SK-N-SH (cell line): ENCODE data around the gene EFCAB11. TPM values are rescaled to one million over a fixed set of nuclear protein-coding genes. Genes with fewer than 3 reads are reported as not detected.

Experiments
- CTCF ChIA-PET: fragments of 300-600, 350-600 bp; formaldehyde crosslinking; extraction: SDS; loops from one replicate; lab custom pipeline; 2021; lab: Yijun Ruan, JAX
- POLR2A ChIA-PET: fragments of 350-600 bp; sonication (Branson Sonifier 250); formaldehyde crosslinking; extraction: SDS; loops from one replicate; lab custom pipeline; 2020; ENCODE audit warnings: antibody characterized with exemption, inconsistent platforms; lab: Yijun Ruan, JAX
- DNase-seq: peaks from one replicate; pipeline ENCODE4 v3.0.0; 2012
- H2AFZ ChIP-seq: fragments of 200-600 bp; sonication (generic); 2 replicates; pipeline ENCODE4 v1.8.1; 2016; ENCODE audit warnings: antibody characterized with exemption, mild to moderate bottlenecking, low read depth
- H3F3A ChIP-seq: fragments of 200-600 bp; sonication (generic); replicated peaks from 2 replicates; pipeline ENCODE3; 2016; ENCODE audit warnings: antibody characterized with exemption, mild to moderate bottlenecking; ENCODE audit not compliant: insufficient read depth
- H3K27ac ChIP-seq, 2 experiments: fragments of 200-500 bp in 1 of 2; fragments of 200-600 bp in 1 of 2; sonication (Bioruptor generic) in 1 of 2; sonication (generic), shearing (Covaris generic) in 1 of 2; 2 replicates each; pipeline versions ENCODE4 v1.5.1 to v1.6.1; 2014 to 2016; ENCODE audit warnings: low read depth in 2 of 2, inconsistent platforms in 1 of 2, low read length in 1 of 2, mild to moderate bottlenecking in 1 of 2, mixed read lengths in 1 of 2
- H3K27me3 ChIP-seq: fragments of 200-600 bp; sonication (generic), shearing (Covaris generic); 2 replicates; pipeline ENCODE4 v1.6.1; 2016; ENCODE audit warnings: mixed run types; ENCODE audit not compliant: insufficient read depth
- H3K36me3 ChIP-seq, 2 experiments: fragments of 200-500 bp in 1 of 2; fragments of 200-600 bp in 1 of 2; sonication (Bioruptor generic) in 1 of 2; sonication (generic) in 1 of 2; replicated peaks in 1 of 2; 2 replicates each; pipeline versions ENCODE3 to v1.5.1; 2014 to 2016; ENCODE audit warnings: low read length in 1 of 2, mild to moderate bottlenecking in 1 of 2; ENCODE audit not compliant: insufficient read depth in 2 of 2, control insufficient read depth in 1 of 2
- H3K4me1 ChIP-seq, 2 experiments: fragments of 200-500 bp in 1 of 2; fragments of 200-600 bp in 1 of 2; sonication (Bioruptor generic) in 1 of 2; sonication (generic), shearing (Covaris generic) in 1 of 2; 2 replicates each; pipeline versions ENCODE4 v1.5.1 to v1.6.1; 2014 to 2016; ENCODE audit warnings: low read depth in 1 of 2, low read length in 1 of 2, mixed run types in 1 of 2; ENCODE audit not compliant: insufficient read depth in 2 of 2, control insufficient read depth in 1 of 2
- H3K4me2 ChIP-seq: fragments of 200-600 bp; sonication (generic), shearing (Covaris generic); 2 replicates; pipeline ENCODE4 v1.6.1; 2017; ENCODE audit warnings: mixed run types
- H3K4me3 ChIP-seq, 2 experiments: fragments of 200-500 bp in 1 of 2; fragments of 200-600 bp in 1 of 2; sonication (Bioruptor generic) in 1 of 2; sonication (generic), shearing (Covaris generic) in 1 of 2; 2 replicates each; pipeline versions ENCODE4 v1.5.1 to v1.8.1; 2014 to 2016; ENCODE audit warnings: low read depth in 2 of 2, inconsistent platforms in 1 of 2, low read length in 1 of 2, mild to moderate bottlenecking in 1 of 2, mixed read lengths in 1 of 2, moderate library complexity in 1 of 2
- H3K79me2 ChIP-seq: fragments of 200-600 bp; sonication (generic); 2 replicates; pipeline ENCODE4 v1.8.1; 2017; ENCODE audit warnings: mild to moderate bottlenecking; ENCODE audit not compliant: insufficient read depth
- H3K9ac ChIP-seq: fragments of 200-600 bp; sonication (generic); 2 replicates; pipeline ENCODE4 v1.6.1; 2017; ENCODE audit warnings: mixed run types
- H3K9me2 ChIP-seq: fragments of 200-600 bp; sonication (generic); 2 replicates; pipeline ENCODE4 v1.6.1; 2017; ENCODE audit warnings: mixed run types
- H3K9me3 ChIP-seq: fragments of 200-600 bp; sonication (generic); 2 replicates; pipeline ENCODE4 v1.6.1; 2017; ENCODE audit warnings: mixed run types, mild to moderate bottlenecking, moderate library complexity
- H4K20me1 ChIP-seq: fragments of 200-600 bp; sonication (generic); 2 replicates; pipeline ENCODE4 v1.6.1; 2017; ENCODE audit warnings: mild to moderate bottlenecking, mixed run types; ENCODE audit not compliant: insufficient read depth
- ELF1 ChIP-seq: IDR thresholded peaks from 2 replicates; pipeline ENCODE4 v1.4.0; 2012
- EP300 ChIP-seq, 2 experiments: IDR thresholded peaks; 2 replicates each; pipeline versions ENCODE4 v1.4.0 to v1.6.1; 2012; ENCODE audit warnings: borderline replicate concordance in 1 of 2, low read depth in 1 of 2, low read length in 1 of 2
- EZH2phosphoT487 ChIP-seq: fragments of 200-600 bp; sonication (generic); IDR thresholded peaks from 2 replicates; pipeline ENCODE4 v1.6.1; 2017; ENCODE audit warnings: low read depth, mixed run types, mild to moderate bottlenecking, antibody characterized with exemption, moderate library complexity, borderline replicate concordance
- FOXM1 ChIP-seq: IDR thresholded peaks from 2 replicates; pipeline ENCODE4 v1.4.0; 2012; ENCODE audit warnings: low read depth, mild to moderate bottlenecking
- JUND ChIP-seq: IDR thresholded peaks from 2 replicates; pipeline ENCODE4 v1.4.0; 2012
- MEF2A ChIP-seq: IDR thresholded peaks from 2 replicates; pipeline ENCODE4 v1.4.0; 2012; ENCODE audit warnings: low read depth, borderline replicate concordance
- MXI1 ChIP-seq: IDR thresholded peaks from 2 replicates; pipeline ENCODE4 v1.6.1; 2012; ENCODE audit warnings: mild to moderate bottlenecking, low read depth, low read length, improper control_type of control experiment
- NRF1 ChIP-seq: IDR thresholded peaks from 2 replicates; pipeline ENCODE4 v1.6.1; 2012; ENCODE audit warnings: low read depth, mild to moderate bottlenecking, low read length
- POLR2AphosphoS5 ChIP-seq: IDR thresholded peaks from 2 replicates; pipeline ENCODE4 v1.6.1; 2012; ENCODE audit warnings: low read depth, low read length
- RAD21 ChIP-seq: IDR thresholded peaks from 2 replicates; pipeline ENCODE4 v1.6.1; 2012; ENCODE audit warnings: mild to moderate bottlenecking, low read length
- RCOR1 ChIP-seq: fragments of 150-350 bp; IDR thresholded peaks from 2 replicates; pipeline ENCODE4 v1.6.1; 2017; ENCODE audit warnings: antibody characterized with exemption, low read length
- RXRA ChIP-seq: IDR thresholded peaks from 2 replicates; pipeline ENCODE4 v1.4.0; 2012; ENCODE audit warnings: low read depth, mild to moderate bottlenecking, borderline replicate concordance
- SMC3 ChIP-seq: IDR thresholded peaks from 2 replicates; pipeline ENCODE4 v1.6.1; 2012; ENCODE audit warnings: low read depth, low read length, improper control_type of control experiment
- TAF1 ChIP-seq: IDR thresholded peaks from 2 replicates; pipeline ENCODE4 v1.6.1; 2012; ENCODE audit warnings: low read depth, mild to moderate bottlenecking, low read length, moderate library complexity, borderline replicate concordance
- TEAD4 ChIP-seq: IDR thresholded peaks from 2 replicates; pipeline ENCODE4 v1.4.0; 2012; ENCODE audit warnings: mild to moderate bottlenecking, borderline replicate concordance; ENCODE audit not compliant: insufficient read depth
- YY1 ChIP-seq: IDR thresholded peaks from 2 replicates; pipeline ENCODE4 v1.4.0; 2012; ENCODE audit warnings: low read depth, mild to moderate bottlenecking
- WGBS: methylation state at CpG from one replicate; pipeline ENCODE4 v1.1.6; 2017; ENCODE audit warnings: low lambda C conversion rate; 5-methylcytosine and 5-hydroxymethylcytosine counted together
- polyA plus RNA-seq, 3 experiments: library from polyadenylated mRNA; depleted of rRNA; stranded (reverse); fragments of >200 nt; gene quantifications; 2 replicates each; pipeline ENCODE4 v1.2.3, GENCODE V29; 2012
- TF ChIP-seq, protein P1 (sequence below): IDR thresholded peaks from 2 replicates; pipeline ENCODE4 v1.6.1; 2012; ENCODE audit warnings: mild to moderate bottlenecking, low read depth, low read length, moderate library complexity
- TF ChIP-seq, protein P2 (sequence below): IDR thresholded peaks from 2 replicates; pipeline ENCODE4; 2012
- TF ChIP-seq, protein P3 (sequence below): fragments of 200-600 bp; sonication (generic); IDR thresholded peaks from 2 replicates; pipeline ENCODE4 v1.6.1; 2017; ENCODE audit warnings: antibody characterized with exemption, mild to moderate bottlenecking, moderate library complexity
- TF ChIP-seq, protein P4 (sequence below): fragments of 150-350 bp; IDR thresholded peaks from 2 replicates; pipeline ENCODE4 v1.6.1; 2017; ENCODE audit warnings: antibody characterized with exemption, low read length, low read depth, borderline replicate concordance
- TF ChIP-seq, protein P5 (sequence below): IDR thresholded peaks from 2 replicates; pipeline ENCODE4 v1.4.0; 2012; ENCODE audit warnings: low read depth

The EFCAB11 gene
- polyA plus RNA-seq, 1 of the 3 experiments (the other 2 are of a cell fraction), result 3.9 TPM

DNA sequence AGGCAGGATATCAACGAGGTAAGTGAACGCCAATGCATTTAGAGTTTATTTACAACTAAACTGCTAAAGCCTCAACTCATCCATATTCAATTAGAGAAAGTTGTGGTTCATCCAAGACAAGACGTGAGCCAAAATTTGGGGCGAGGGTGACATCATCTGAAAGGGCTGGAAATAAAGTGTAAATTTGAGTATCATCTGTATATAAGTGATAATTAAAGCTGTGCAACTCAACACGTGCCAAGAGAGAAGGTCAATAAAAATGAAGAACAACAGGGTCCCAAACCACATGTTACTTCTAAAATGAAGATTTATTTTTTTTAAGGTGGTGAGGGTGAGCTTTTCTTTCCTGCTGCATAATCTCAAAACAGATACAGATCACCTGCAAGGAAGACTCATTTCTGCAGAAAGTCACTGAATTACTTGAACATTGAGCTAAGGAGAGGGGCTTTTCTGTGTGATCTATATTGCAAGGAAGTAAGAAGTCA lies 203.6 kb downstream of the EFCAB11 start (continued):
- TF ChIP-seq, protein P1, sequence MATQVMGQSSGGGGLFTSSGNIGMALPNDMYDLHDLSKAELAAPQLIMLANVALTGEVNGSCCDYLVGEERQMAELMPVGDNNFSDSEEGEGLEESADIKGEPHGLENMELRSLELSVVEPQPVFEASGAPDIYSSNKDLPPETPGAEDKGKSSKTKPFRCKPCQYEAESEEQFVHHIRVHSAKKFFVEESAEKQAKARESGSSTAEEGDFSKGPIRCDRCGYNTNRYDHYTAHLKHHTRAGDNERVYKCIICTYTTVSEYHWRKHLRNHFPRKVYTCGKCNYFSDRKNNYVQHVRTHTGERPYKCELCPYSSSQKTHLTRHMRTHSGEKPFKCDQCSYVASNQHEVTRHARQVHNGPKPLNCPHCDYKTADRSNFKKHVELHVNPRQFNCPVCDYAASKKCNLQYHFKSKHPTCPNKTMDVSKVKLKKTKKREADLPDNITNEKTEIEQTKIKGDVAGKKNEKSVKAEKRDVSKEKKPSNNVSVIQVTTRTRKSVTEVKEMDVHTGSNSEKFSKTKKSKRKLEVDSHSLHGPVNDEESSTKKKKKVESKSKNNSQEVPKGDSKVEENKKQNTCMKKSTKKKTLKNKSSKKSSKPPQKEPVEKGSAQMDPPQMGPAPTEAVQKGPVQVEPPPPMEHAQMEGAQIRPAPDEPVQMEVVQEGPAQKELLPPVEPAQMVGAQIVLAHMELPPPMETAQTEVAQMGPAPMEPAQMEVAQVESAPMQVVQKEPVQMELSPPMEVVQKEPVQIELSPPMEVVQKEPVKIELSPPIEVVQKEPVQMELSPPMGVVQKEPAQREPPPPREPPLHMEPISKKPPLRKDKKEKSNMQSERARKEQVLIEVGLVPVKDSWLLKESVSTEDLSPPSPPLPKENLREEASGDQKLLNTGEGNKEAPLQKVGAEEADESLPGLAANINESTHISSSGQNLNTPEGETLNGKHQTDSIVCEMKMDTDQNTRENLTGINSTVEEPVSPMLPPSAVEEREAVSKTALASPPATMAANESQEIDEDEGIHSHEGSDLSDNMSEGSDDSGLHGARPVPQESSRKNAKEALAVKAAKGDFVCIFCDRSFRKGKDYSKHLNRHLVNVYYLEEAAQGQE, result no peak
- TF ChIP-seq, protein P2, sequence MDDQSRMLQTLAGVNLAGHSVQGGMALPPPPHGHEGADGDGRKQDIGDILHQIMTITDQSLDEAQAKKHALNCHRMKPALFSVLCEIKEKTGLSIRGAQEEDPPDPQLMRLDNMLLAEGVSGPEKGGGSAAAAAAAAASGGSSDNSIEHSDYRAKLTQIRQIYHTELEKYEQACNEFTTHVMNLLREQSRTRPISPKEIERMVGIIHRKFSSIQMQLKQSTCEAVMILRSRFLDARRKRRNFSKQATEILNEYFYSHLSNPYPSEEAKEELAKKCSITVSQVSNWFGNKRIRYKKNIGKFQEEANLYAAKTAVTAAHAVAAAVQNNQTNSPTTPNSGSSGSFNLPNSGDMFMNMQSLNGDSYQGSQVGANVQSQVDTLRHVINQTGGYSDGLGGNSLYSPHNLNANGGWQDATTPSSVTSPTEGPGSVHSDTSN, result no peak
- TF ChIP-seq TEAD4, result no peak
- no peak for TF ChIP-seq FOXM1
- TF ChIP-seq, protein P3, sequence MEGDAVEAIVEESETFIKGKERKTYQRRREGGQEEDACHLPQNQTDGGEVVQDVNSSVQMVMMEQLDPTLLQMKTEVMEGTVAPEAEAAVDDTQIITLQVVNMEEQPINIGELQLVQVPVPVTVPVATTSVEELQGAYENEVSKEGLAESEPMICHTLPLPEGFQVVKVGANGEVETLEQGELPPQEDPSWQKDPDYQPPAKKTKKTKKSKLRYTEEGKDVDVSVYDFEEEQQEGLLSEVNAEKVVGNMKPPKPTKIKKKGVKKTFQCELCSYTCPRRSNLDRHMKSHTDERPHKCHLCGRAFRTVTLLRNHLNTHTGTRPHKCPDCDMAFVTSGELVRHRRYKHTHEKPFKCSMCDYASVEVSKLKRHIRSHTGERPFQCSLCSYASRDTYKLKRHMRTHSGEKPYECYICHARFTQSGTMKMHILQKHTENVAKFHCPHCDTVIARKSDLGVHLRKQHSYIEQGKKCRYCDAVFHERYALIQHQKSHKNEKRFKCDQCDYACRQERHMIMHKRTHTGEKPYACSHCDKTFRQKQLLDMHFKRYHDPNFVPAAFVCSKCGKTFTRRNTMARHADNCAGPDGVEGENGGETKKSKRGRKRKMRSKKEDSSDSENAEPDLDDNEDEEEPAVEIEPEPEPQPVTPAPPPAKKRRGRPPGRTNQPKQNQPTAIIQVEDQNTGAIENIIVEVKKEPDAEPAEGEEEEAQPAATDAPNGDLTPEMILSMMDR, result no peak

DNA sequence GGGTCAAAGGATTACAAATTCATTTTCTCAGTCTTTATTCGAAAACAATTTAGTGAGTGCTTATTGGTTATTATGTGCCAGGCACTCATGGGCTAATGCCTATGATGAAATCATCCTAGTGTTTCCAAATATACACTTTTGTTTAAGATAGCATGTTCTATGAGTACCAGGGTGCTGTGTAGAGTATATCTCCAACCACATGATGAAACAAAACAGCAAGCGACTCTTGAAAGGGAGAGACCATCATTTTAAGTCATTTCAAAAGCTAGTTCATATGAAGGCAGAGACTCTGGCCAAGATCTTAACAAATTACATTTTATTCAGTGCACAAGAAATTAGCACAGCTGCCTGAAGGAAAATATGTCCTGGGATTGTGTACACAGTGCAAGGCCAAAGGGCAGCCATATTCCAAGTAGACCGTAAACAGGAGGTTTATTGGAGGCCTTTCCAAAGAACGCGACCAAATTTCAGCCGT lies 204.2 kb downstream of the EFCAB11 start:
- H3K27ac ChIP-seq, result no peak overlapping the region
- H3K9me2 ChIP-seq, result no peaks in the 10 kb centered on the region
- 86% methylated on average over 6 of the region's 6 CpGs for WGBS
- no peaks in the 10 kb centered on the region for H3K27me3 ChIP-seq
- no peak overlapping the region for H3K9ac ChIP-seq
- H3K79me2 ChIP-seq, result no peaks in the 10 kb centered on the region
- H3K4me1 ChIP-seq, result no peaks in the 10 kb centered on the region; a peak in 1 of 4 replicates
- POLR2A ChIA-PET, result no interaction called here
- no peak overlapping the region for H2AFZ ChIP-seq
- H3K4me3 ChIP-seq, result no peak overlapping the region
- TF ChIP-seq MEF2A (no peak), ELF1 (no peak), YY1 (no peak), NRF1 (no peak), EP300 (IDR thresholded peaks at IDR 0.05; ENCODE audit: borderline replicate concordance in 1 of 2, low read depth in 1 of 2, low read length in 1 of 2) (no peak), TAF1 (no peak), RAD21 (no peak), POLR2AphosphoS5 (no peak), JUND (no peak), TEAD4 (no peak), RXRA (no peak), MXI1 (no peak), SMC3 (no peak), RCOR1 (no peak), EZH2phosphoT487 (no peak)
- TF ChIP-seq, protein P4, sequence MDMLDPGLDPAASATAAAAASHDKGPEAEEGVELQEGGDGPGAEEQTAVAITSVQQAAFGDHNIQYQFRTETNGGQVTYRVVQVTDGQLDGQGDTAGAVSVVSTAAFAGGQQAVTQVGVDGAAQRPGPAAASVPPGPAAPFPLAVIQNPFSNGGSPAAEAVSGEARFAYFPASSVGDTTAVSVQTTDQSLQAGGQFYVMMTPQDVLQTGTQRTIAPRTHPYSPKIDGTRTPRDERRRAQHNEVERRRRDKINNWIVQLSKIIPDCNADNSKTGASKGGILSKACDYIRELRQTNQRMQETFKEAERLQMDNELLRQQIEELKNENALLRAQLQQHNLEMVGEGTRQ, result no peak
- TF ChIP-seq, protein P5, sequence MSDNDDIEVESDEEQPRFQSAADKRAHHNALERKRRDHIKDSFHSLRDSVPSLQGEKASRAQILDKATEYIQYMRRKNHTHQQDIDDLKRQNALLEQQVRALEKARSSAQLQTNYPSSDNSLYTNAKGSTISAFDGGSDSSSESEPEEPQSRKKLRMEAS, result no peak
- CTCF ChIA-PET, result interaction anchor here (0.9 kb wide), 1 partner anchor 189 kb away, joined by 4 read pairs; no protein-coding TSS in a partner anchor
- H3K4me2 ChIP-seq, result no peak overlapping the region
- no peak for DNase-seq
- no peaks in the 10 kb centered on the region for H3F3A ChIP-seq
- no peaks in the 10 kb centered on the region for H4K20me1 ChIP-seq
- no peaks in the 10 kb centered on the region for H3K36me3 ChIP-seq
- H3K9me3 ChIP-seq, result no peaks in the 10 kb centered on the region
